Measurements from ENCODE around the gene HMX1. TPM values are rescaled to one million over a fixed set of nuclear protein-coding genes. Genes with fewer than 3 reads are reported as not detected.

The HMX1 gene
- polyA plus RNA-seq, 1 of the 3 experiments (the other 2 are of a cell fraction), result 0.20 TPM

GRCh38 chr4:8820178-8821102 lies 51.2 kb downstream of the HMX1 start:
- Histone ChIP-seq H3K9ac (no peak overlapping the region), H3K9me3 (no peaks in the 10 kb centered on the region), H3K27me3 (ENCODE audit: insufficient read depth) (no peaks in the 10 kb centered on the region), H3K4me2 (no peak overlapping the region), H3K9me2 (no peaks in the 10 kb centered on the region), H3K27ac (ENCODE audit: low read depth in 2 of 2, low read length in 1 of 2) (no peak overlapping the region), H3K4me1 (ENCODE audit: control insufficient read depth in 1 of 2, insufficient read depth in 2 of 2, low read depth in 1 of 2, low read length in 1 of 2) (peaks cover 0 to 20% of the 10 kb centered on the region in 2 experiments; a peak in 1 of 4 replicates), H3K36me3 (replicated peaks in 1 of 2; ENCODE audit: control insufficient read depth in 1 of 2, insufficient read depth in 2 of 2, low read length in 1 of 2) (no peaks in the 10 kb centered on the region), H4K20me1 (ENCODE audit: insufficient read depth) (no peaks in the 10 kb centered on the region), H2AFZ (ENCODE audit: low read depth) (no peak overlapping the region), H3F3A (replicated peaks; ENCODE audit: insufficient read depth) (no peaks in the 10 kb centered on the region), H3K4me3 (ENCODE audit: low read depth in 2 of 2, low read length in 1 of 2) (no peak overlapping the region), H3K79me2 (ENCODE audit: insufficient read depth) (no peaks in the 10 kb centered on the region)
- 51% methylated on average over 11 of the region's 30 CpGs for WGBS (ENCODE audit: low lambda C conversion rate)
- no peak for TF ChIP-seq RFX5 (IDR thresholded peaks at IDR 0.05; ENCODE audit: low read length)
- ChIA-PET POLR2A (no interaction called here), CTCF (interaction anchor here (1.3 to 2.7 kb wide), 2 partner anchors 24 to 97 kb away, joined by 3 to 10 read pairs; no protein-coding TSS in a partner anchor)
- DNase-seq, result peak; percentile 6

- WGBS (ENCODE audit: low lambda C conversion rate), result 42% methylated on average over 12 of the region's 19 CpGs
These were observed 52.0 kb downstream of the HMX1 start for GRCh38 chr4:8819473-8820177.

More at GRCh38 chr4:8819473-8820177, 52.0 kb downstream of the HMX1 start:
- no peak overlapping the region for H3K9ac ChIP-seq
- no peak overlapping the region for H3K4me3 ChIP-seq (ENCODE audit: low read depth in 2 of 2, low read length in 1 of 2)
- H3K4me1 ChIP-seq (ENCODE audit: control insufficient read depth in 1 of 2, insufficient read depth in 2 of 2, low read depth in 1 of 2, low read length in 1 of 2), result peaks cover 0 to 20% of the 10 kb centered on the region in 2 experiments; a peak in 1 of 4 replicates
- H3K27ac ChIP-seq (ENCODE audit: low read depth in 2 of 2, low read length in 1 of 2), result no peak overlapping the region; a peak in 1 of 4 replicates
- H3K9me2 ChIP-seq, result no peaks in the 10 kb centered on the region
- no peaks in the 10 kb centered on the region for H3F3A ChIP-seq (replicated peaks; ENCODE audit: insufficient read depth)
- no peaks in the 10 kb centered on the region for H3K9me3 ChIP-seq
- DNase-seq, result peak; percentile 37
- CTCF ChIA-PET, result interaction anchor here (1.3 to 2.7 kb wide), 3 partner anchors 11 to 98 kb away, joined by 3 to 10 read pairs (median 3); no protein-coding TSS in a partner anchor
- H3K27me3 ChIP-seq (ENCODE audit: insufficient read depth), result no peaks in the 10 kb centered on the region
- H4K20me1 ChIP-seq (ENCODE audit: insufficient read depth), result no peaks in the 10 kb centered on the region
- POLR2A ChIA-PET, result no interaction called here
- no peak for TF ChIP-seq REST (IDR thresholded peaks at IDR 0.05; ENCODE audit: low read depth, low read length)
- no peak for TF ChIP-seq NFIC (IDR thresholded peaks at IDR 0.05; ENCODE audit: borderline replicate concordance)
- TF ChIP-seq RCOR1 (IDR thresholded peaks at IDR 0.05; ENCODE audit: low read length), result no peak
- no peak for TF ChIP-seq PBX3 (IDR thresholded peaks at IDR 0.05)
- no peak for TF ChIP-seq SMC3 (IDR thresholded peaks at IDR 0.05; ENCODE audit: low read depth, low read length)
- TF ChIP-seq ELF1 (IDR thresholded peaks at IDR 0.05), result no peak
- no peak for TF ChIP-seq FOXJ3 (CRISPR knock-in tag; IDR thresholded peaks at IDR 0.05)
- TF ChIP-seq TEAD4 (IDR thresholded peaks at IDR 0.05; ENCODE audit: borderline replicate concordance, insufficient read depth), result no peak
- no peak for TF ChIP-seq GABPA (IDR thresholded peaks at IDR 0.05; ENCODE audit: low read depth)
- TF ChIP-seq FOSL2 (IDR thresholded peaks at IDR 0.05; ENCODE audit: borderline replicate concordance, low read depth), result no peak
- no peak for TF ChIP-seq NRF1 (IDR thresholded peaks at IDR 0.05; ENCODE audit: low read depth, low read length)
- no peak for TF ChIP-seq RFX5 (IDR thresholded peaks at IDR 0.05; ENCODE audit: low read length)
- no peak for TF ChIP-seq MEF2A (IDR thresholded peaks at IDR 0.05; ENCODE audit: borderline replicate concordance, low read depth)
- TF ChIP-seq CTCF (IDR thresholded peaks at IDR 0.05), result no peak
- TF ChIP-seq EP300 (IDR thresholded peaks at IDR 0.05; ENCODE audit: borderline replicate concordance in 1 of 2, low read depth in 1 of 2, low read length in 1 of 2), result no peak
- no peak for TF ChIP-seq JUND (IDR thresholded peaks at IDR 0.05)
- no peaks in the 10 kb centered on the region for H3K36me3 ChIP-seq (replicated peaks in 1 of 2; ENCODE audit: control insufficient read depth in 1 of 2, insufficient read depth in 2 of 2, low read length in 1 of 2)
- no peak overlapping the region for H2AFZ ChIP-seq (ENCODE audit: low read depth)
- no peak overlapping the region for H3K4me2 ChIP-seq
- H3K79me2 ChIP-seq (ENCODE audit: insufficient read depth), result no peaks in the 10 kb centered on the region

Measured in SK-N-SH (cell line).